PC-3 (cell line): ENCODE results near the gene MCTP2.

ENCODE experiments used
- CTCF ChIP-seq: fragments of 300-600 bp; sonication (generic); conservative IDR thresholded peaks from 2 replicates; pipeline ENCODE4 v1.5.1; 2017; ENCODE audit warnings: antibody characterized with exemption, low read depth, mild to moderate bottlenecking, low read length
- EZH2phosphoT487 ChIP-seq: fragments of 300-600 bp; sonication (generic); IDR thresholded peaks from 2 replicates; pipeline ENCODE4 v1.6.1; 2018; ENCODE audit warnings: mild to moderate bottlenecking, antibody characterized with exemption, low read length, borderline replicate concordance

GRCh38 chr15:94503293-94503692 is 271.9 kb downstream of the MCTP2 start:
- TF ChIP-seq EZH2phosphoT487 (no peak), CTCF (no peak)
